Muscle of arm (tissue), 12 donors: ENCODE measurements around the gene GPR141. TPM values are rescaled to one million over a fixed set of nuclear protein-coding genes. Genes with fewer than 3 reads are reported as not detected.
"Not testable (repeated sequence)": the region's sequence is repeated elsewhere in the genome, so short reads cannot be mapped to it uniquely, and the experiment has no call there.

ENCODE experiments used
- DNase-seq: peaks from one replicate; pipeline ENCODE4 v3.0.0-alpha.2; 2013
- polyA plus RNA-seq, 12 donors: library from polyadenylated mRNA; unstranded; fragments of 120-200 nt; gene quantifications; one replicate each; pipeline ENCODE4 v1.2.1, GENCODE V29; 2013; ENCODE audit not compliant: insufficient read length in 12 of 12

GPR141 gene
- polyA plus RNA-seq, 12 donors: 0.20 to 0.53 (median 0.35) TPM; not detected in 3

GRCh38 chr7:37686556-37687345 lies 3.2 kb downstream of the GPR141 start:
- no peak for DNase-seq

GRCh38 chr7:37690206-37690605 lies 6.6 kb downstream of the GPR141 start:
- no peak for DNase-seq

GRCh38 chr7:37694208-37695094 lies 10.9 kb downstream of the GPR141 start:
- no peak for DNase-seq

- no peak for DNase-seq
Measured at GRCh38 chr7:37698276-37698675, 14.7 kb downstream of the GPR141 start.

GRCh38 chr7:37698782-37699181 lies 15.2 kb downstream of the GPR141 start:
- no peak for DNase-seq

- no peak for DNase-seq
Measured at GRCh38 chr7:37701769-37702168, 18.2 kb downstream of the GPR141 start.

- no peak for DNase-seq
Measured at GRCh38 chr7:37703361-37703760, 19.8 kb downstream of the GPR141 start.

- DNase-seq: not testable (repeated sequence)
Measured at GRCh38 chr7:37704328-37704833, 20.8 kb downstream of the GPR141 start.

- DNase-seq: no peak
Measured at GRCh38 chr7:37705976-37706375, 22.4 kb downstream of the GPR141 start.

GRCh38 chr7:37706804-37707203 lies 23.2 kb downstream of the GPR141 start:
- DNase-seq: no peak

- DNase-seq: no peak
Measured at GRCh38 chr7:37707754-37708485, 24.4 kb downstream of the GPR141 start.

GRCh38 chr7:37709631-37710509 lies 26.3 kb downstream of the GPR141 start:
- DNase-seq: no peak

GRCh38 chr7:37713613-37714012 lies 30.0 kb downstream of the GPR141 start:
- DNase-seq: no peak

GRCh38 chr7:37714606-37715005 lies 31.0 kb downstream of the GPR141 start:
- no peak for DNase-seq

- DNase-seq: no peak
Measured at GRCh38 chr7:37718585-37718984, 35.0 kb downstream of the GPR141 start.

GRCh38 chr7:37719077-37719476 lies 35.5 kb downstream of the GPR141 start:
- no peak for DNase-seq

GRCh38 chr7:37724732-37725131 lies 41.2 kb downstream of the GPR141 start:
- no peak for DNase-seq

- no peak for DNase-seq
Measured at GRCh38 chr7:37726016-37726415, 42.5 kb downstream of the GPR141 start.

- no peak for DNase-seq
Measured at GRCh38 chr7:37728747-37729146, 45.2 kb downstream of the GPR141 start.

GRCh38 chr7:37729181-37729580 lies 45.6 kb downstream of the GPR141 start:
- no peak for DNase-seq

GRCh38 chr7:37730501-37730900 lies 46.9 kb downstream of the GPR141 start:
- no peak for DNase-seq
